Occipital lobe (tissue), 2 donors: ENCODE data around the gene CCSER1. TPM values are rescaled to one million over a fixed set of nuclear protein-coding genes. Genes with fewer than 3 reads are reported as not detected.
"Not testable (repeated sequence)": the region's sequence is repeated elsewhere in the genome, so short reads cannot be mapped to it uniquely, and the experiment has no call there.

Experiments used
- DNase-seq: peaks from one replicate; lab custom pipeline; 2025; lab: John Stamatoyannopoulos, UW
- total RNA-seq: library from RNA; depleted of rRNA; stranded (reverse); fragments of >200 nt; gene quantifications from one replicate; pipeline ENCODE4 v1.2.3, GENCODE V29; 2014

The CCSER1 gene
- total RNA-seq, 1 donor from 2014 or later: 246 TPM

DNA sequence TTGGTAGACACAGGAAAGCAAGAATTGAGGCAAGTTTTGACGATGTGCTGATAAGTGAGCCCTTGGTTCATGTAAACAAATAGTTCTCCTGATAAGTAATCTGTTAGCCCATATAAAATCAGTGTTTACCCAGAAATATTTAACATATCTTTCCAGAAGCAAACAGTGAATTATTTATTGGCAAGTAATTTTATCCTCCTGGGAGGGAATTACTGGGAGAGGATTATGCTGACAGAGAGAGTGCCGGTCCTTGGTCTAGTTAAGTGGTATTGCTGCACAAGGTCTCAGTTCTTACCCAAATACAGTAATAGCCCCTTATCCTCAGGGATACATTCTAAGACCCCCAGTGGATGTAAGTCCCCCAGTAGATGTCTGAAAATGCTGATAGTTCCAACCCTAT, 315.4 kb downstream of the CCSER1 start:
- no peak for DNase-seq

DNA sequence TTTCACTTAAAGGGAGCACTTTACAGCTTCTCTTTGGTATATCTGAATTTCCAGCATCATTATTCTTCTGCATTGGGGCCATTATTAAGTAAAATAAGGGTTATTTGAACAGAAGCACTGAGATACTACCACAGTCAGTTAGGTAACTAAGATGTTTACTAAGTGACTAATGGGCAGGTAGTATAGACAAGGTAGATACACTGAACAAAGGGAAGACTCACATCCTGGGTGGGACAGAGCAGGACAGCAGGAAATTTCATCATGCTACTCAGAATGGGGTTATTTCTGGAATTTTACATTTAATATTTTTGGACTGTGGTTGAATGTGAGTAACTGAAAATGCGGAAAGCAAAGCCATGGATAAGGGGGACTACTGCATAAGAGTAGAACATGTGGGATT, 316.0 kb downstream of the CCSER1 start:
- no peak for DNase-seq

DNA sequence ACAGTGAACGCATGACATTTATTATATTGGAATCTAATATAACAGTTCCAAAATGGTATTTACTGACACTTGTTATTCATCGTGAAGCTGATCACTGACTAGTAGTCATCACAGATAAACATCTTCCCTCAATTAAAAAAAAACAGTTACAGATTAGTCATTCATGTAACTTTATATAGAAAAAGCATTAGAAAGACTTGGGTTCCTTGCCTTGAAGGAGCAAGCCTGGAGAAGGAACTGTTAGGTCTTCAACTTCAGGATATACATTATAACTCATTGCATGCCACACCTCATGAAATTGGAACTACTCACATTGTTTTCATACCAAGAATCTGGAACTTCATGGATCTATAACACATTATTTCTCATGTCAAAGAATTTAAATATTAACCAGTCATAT, 317.7 kb downstream of the CCSER1 start:
- no peak for DNase-seq

DNA sequence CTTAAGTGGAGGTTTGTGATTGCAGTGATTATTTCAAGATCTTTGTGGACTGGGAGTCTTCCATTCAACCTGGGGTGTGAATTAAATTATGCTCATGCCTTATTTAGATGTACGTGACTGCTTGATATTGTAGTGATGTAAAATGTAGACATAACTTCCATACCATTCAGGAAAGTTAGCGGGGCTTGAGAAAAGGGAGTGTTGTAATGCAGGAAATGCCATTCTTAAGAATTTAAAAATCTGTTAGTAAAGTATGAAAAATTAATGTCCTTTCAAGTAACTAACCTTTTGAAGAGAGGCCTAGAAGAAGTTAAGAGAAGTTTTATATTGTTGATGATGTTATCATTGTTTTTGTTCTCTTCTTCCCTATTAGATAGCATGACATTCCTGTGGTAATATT, 318.2 kb downstream of the CCSER1 start:
- DNase-seq: no peak

DNA sequence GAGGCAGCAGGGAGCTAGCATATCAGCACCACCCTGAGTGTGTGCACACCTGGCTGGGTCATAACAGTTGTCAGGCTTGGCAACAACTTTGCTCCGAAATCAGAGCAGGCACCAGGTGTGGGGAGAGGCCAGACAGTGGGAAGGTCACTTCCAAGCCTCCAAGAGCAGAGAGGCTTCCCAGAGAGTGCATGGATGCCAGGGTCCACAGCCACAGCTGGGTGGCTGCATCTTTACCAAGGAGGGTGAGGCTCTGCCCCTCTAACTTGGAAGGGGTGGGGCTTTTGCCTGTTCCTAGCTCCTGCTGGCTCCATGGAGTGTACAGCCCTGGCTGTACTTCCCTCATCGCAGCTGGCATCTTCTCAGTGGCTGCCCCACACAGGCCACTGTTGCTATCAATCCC, 322.4 kb downstream of the CCSER1 start:
- DNase-seq: no peak

DNA sequence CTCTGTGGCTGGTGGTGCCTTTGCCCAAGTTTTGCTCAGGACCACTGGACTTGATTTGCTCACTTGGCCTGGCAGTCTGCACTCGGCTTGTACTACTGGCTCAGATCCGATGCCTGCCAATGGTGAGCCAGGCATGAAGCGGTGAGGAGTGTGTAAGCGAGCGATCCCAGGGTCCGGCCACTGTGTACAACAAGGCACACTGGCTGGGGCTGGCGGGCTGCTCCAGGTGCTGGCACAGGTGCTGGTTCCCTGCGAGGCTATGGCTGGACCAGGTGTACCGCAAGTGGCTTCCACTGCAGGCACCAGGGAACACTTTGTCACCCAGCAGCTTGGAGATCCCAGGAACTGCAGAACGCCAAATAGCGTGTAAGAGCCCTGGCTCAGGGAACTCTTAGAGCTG, 329.7 kb downstream of the CCSER1 start:
- no peak for DNase-seq

DNA sequence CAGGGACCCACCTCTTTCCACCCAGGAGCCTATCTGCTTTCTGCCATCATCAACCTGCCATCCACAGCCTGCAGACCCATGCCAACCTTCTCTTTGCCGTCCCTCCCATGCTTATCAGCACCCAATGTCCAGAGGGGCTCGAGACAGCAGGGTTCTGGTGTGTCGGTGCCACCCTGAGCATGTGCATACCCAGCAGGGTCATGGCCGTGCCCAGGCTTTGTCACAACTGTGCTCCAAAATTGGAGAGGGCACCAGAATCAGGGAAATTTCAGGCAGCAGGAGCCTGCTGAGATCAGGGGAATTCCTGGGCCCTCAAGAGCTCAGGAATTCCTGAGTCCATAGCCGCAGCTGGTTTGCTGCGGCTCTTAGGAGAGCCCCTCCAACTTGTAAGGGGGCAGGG, 330.6 kb downstream of the CCSER1 start:
- no peak for DNase-seq

DNA sequence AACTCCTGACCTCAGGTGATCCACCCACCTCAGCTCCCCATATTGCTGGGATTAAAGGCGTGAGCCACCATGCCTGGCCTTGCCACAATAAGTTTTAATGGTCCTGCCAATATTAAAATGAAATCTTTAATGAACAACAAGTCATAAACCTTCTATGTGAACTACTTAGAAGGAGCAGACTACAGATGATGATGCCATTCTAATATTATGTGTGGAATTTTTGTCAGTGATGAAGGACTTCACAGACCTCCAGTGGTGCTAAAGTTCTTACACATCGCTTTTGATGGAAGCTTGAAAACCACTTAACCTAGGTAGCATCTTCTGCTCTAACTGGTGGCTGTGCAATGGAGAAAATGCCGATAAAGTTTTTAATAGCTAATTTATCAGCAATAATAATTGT, 331.4 kb downstream of the CCSER1 start:
- no peak for DNase-seq

DNA sequence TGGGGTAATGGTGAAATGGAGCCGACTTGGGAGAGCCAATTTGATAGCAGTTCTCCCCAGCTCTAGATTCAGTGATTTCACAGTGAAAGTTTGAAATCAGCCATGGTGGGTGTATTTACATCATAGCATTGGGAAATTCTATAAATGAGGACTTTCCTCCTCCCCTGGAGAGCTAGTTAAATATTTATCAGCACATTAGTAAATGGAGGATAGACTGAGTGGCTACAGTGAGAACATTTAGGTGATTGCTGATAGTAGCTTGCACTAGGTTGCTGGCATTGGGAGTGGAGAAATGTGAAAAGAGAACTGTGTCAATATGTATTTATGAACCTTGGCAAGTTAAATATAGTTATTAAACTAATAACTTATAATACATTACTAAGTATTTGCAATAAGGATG, 347.3 kb downstream of the CCSER1 start:
- DNase-seq: no peak

DNA sequence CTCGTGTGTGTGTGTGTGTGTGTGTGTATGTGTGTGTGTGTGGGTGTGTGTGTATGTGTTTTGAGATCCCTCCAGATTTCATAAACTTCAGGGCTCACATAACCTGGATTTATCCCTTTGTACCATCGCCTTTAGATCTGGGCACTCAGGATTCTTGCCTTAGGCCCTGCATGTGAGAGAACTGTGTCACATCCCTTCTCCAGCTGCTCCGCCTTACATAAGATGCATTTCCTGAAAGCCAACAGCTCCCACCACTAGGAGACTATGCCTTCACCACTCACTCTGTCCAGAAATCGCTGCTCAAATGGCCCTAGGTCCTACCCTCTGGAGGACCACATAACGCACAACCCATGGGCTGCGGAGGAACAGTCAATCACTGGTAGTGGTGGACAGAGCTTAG, 348.8 kb downstream of the CCSER1 start:
- no peak for DNase-seq

DNA sequence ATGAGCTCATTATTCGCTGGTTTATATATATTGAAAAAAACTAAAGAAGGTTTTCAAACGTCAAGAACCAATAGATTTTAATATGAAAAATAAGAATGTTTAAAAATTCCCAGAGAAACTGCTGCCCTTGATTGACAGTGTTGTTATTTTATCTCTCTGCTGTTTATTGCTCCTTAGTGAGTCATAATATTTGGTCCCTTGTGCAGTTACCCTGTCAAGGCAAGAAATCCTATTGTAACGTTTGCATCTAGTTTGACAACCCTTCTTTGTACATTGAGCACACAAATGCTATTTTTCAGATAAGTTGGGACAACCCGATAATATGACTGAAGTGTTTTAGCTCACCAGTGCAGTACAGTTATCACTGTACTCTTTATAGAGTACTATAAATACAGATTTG, 349.4 kb downstream of the CCSER1 start:
- DNase-seq: no peak

DNA sequence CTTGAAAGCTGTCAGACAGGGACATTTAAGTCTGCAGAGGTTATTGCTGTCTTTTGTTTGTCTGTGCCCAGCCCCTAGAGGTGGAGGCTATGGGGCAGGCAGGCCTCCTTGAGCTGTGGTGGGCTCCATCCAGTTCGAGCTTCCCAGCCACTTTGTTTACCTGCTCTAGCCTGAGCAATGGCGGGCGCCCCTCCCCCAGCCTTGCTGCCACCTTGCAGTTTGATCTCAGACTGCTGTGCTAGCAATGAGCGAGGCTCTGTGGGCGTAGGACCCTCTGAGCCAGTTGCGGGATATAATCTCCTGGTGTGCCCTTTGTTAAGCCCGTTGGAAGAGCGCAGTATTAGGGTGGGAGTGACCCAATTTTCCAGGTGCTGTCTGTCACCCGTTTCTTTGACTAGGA, 357.7 kb downstream of the CCSER1 start:
- not testable (repeated sequence) for DNase-seq

DNA sequence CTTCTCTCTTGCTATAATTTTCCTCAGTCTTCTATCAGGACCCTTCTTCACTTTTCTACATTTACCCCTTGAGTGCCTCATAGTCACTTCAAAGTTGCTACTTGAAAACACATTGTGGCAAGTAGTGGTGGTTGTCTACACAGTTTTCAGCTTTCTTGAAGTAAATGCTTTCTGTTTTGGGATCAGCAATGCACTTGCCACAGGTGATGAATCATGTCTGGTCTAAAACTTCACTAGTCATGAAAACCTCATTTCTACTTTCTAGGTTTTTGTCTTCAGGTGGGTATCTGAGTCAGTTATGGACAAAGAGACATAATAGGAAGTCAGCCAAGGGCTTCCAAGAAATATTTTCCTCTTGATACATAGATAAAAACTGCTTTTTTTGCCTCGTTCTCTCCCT, 359.2 kb downstream of the CCSER1 start:
- no peak for DNase-seq

DNA sequence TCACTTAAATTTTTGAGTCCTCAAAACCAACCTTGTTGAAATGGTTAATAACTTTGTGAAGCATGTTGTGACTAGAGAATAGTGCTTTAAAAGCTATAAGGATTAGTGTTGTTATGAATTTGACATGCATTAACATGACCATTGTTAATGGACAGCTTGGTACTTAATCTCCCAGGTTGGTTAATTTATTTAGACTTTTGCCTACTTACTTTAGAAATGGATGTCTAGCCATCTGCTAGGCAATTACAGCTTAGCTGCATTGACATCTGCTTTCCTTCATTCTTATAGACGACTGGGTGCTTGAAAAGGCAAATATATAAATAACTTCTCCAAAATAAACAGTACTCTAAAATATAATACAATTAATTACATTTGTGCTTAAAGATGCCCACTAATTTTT, 368.0 kb downstream of the CCSER1 start:
- no peak for DNase-seq

DNA sequence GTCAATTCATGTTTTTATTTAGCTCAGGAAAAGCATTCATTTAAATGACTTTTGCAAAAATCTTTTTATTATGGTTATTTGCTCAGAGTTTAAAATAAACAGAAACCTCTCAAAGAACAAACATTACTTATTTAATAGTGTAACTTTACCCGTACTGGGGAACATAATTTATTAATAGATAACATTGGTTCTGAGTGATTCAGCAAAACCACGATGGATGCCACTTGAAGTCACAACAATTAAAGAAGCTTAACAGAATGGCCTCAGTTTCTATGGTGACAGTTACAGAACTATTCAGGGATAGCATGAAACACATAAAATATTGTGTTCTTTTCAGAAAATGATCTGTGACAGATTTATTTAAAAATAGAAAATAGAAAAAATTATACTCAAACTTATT, 368.7 kb downstream of the CCSER1 start:
- DNase-seq: no peak

DNA sequence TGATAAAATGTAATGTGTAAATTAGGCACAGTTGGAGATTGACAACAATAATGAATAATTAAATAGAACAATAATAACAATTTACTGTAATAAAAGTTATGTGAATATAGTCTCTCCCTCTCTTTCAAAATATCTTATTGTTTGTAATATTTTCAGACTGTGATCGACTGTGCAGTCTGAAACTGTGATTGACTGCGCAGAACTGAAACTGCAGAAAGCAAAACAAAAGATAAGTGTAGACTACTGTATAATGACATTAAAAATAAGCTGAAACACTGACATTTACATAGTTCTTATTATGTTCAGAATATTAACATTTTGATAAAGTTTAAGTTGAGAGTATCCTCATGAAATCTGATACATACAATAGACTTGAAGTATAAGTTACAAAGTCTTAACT, 371.0 kb downstream of the CCSER1 start:
- no peak for DNase-seq

DNA sequence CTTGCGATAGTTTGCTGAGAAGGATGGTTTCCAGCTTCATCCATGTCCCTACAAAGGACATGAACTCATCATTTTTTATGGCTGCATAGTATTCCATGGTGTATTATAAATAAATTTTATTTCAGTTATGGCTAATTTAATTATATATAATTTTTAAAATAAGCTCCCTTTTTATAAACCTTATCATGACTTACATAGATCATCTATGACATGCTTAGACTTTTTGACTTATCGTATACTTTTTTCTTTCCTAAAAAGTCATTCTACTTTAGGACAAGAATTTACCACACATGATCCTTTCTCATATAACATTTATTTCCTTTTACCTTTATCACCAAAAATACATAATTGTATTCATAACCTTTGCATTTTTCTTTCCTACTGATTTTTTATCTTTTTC, 376.5 kb downstream of the CCSER1 start:
- no peak for DNase-seq

DNA sequence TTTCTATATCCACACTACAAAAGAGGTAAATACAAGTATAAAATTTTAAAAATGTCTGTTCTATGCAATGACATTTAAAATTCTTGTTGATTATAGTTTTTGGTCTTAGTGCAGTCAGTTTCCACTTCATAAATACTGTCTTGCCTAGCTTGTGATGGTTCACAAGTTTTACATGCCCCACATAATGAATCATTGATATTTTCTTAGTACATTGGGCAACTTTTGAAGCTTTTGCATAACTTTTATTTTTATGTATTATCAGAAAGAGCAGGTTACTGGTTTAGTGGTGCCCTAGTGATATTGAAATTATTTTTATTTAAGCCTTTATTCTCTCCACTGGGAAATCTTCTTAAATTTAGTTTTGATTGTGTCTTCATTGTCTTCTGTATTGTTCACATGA, 388.0 kb downstream of the CCSER1 start:
- DNase-seq: no peak

DNA sequence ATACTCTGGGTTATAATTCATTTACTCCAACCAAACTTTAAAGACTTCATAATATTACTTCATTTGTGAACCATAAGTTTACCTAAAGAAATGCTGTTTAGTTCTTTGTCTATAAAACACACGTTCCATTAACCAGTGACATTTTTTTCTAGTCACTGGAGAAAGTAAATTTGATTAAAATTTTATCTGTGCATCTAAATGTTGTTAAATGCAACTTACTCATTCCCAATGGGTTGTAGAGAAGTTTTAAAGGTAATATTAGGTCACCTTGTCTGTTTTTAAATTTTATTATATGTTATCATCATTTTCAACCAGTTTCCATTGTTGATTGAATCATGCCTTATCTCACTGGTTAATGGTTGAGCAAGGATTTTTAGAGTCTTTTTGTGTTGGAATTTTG, 401.4 kb downstream of the CCSER1 start:
- no peak for DNase-seq

DNA sequence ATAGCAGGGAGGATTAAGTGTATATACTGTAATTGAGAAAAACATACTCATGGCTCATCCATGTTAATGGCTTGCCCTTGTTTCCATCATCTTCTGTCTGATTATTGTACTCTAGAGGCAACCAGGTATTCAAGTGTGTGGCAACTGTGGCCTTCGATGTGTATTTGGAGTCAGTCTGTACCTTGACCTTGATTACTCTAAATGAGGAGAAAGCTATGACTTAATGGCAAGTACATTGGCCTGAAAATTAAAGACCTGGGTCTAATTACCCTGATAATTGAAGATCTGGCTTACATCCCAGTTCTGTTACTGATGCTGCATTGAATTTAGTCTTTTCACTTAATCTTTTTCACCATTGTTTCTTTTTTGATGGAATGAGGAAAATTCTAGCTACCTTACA, 409.2 kb downstream of the CCSER1 start:
- DNase-seq: no peak

DNA sequence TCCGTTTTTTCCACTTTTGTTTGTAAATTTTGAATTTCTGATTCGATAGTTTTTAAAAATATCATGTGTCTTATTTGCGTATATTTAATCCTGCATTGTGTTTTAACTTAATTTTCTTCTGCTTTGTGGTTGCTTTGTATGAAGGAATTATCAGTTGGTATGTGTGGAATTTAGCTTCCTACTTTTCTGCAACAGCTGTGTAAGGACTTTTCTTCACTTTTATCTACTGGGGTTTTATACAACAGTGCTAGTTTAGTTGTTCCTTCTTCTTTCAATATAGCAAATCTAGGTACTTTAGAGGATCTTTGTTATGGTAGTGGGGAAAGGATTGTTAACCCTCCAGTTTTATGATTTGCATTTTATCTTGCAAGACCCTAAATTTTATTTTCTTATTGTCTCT, 410.3 kb downstream of the CCSER1 start:
- DNase-seq: no peak

DNA sequence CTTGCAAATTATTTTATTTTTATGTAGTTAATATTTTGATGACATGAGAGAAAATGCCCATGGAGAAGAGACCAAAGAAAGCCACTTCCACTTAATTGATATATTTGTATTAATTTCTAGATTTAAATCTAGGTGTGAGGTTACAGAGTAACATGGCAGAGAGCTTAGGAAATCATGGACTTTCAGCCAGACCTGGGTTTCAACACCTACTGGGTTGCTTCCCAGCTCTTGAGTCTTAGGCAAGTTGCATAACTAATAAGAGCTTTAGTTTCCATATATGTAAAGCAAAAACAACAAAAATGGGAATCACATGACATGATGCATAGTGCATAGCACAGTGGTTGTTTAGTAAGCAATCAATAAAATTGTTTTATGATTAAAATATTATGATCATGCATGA, 413.3 kb downstream of the CCSER1 start:
- DNase-seq: no peak

DNA sequence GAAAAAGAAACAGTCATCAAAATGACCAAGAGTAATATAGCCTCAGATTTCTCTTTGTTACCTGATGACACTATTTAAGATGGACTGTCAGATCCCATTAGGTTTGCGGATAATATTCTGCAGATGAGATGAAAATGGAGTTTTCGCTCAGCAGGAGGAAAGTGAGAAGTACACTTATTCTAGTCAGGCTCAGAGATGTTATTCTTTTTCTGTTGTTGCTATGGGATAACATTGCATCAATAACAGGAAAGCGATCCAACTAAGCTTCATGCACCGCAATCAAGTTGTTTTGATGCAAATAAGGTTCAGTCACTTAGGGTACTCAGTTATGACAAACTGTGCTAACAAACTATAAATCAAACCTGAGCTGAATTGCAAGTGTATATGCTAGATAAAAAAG, 415.0 kb downstream of the CCSER1 start:
- DNase-seq: no peak

DNA sequence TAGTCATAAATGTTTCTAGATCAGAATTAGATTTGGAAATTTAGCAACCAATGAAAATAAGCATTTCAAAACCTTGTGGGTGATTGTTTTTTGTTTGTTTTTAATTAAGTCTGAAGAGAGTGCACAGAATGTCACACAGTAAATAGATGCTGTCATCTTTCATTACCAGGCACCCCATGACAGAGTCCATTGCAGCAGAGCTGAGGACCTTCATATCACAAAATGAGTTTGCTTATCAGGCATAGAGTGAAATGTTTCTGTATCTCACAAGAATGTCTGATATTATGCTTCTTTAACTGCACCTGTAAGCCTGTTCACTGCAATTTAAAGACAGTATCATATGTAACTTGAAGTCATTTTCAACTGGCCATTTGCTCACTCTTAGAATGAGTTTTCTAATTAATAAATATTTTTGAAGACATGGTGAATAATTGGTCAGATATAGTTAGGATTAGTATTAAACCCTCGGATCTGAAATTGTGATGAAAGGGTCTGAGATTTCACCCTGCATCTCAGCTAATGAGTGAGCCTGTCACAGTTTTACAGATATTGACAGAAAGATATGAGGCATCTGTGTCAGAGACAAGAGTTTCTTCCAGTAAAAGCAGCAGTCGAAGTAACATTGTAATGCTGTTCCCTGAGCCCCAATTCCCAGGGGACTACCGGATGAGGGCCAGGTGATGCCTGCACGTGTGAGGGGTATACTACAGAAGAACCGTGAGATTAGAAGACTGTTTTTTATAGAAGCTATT, 416.4 kb downstream of the CCSER1 start:
- no peak for DNase-seq
